K562 (cell line): ENCODE measurements around the gene SETDB1. TPM values are rescaled to one million over a fixed set of nuclear protein-coding genes. Genes with fewer than 3 reads are reported as not detected.

ENCODE experiments used
- ATF7 ChIP-seq: fragments of 450-650 bp; IDR thresholded peaks from 2 replicates; pipeline ENCODE4 v1.7.1; 2014; ENCODE audit warnings: mild to moderate bottlenecking, moderate library complexity
- CREB3L1 ChIP-seq: fragments of 450-650 bp; IDR thresholded peaks from 2 replicates; pipeline ENCODE4 v1.6.1; 2014; ENCODE audit warnings: low read depth, mild to moderate bottlenecking, moderate library complexity, borderline replicate concordance
- DIDO1 ChIP-seq: fragments of 450-650 bp; IDR thresholded peaks from 2 replicates; pipeline ENCODE4 v1.6.1; 2016; ENCODE audit warnings: low read depth, missing biosample characterization, missing genetic modification characterization
- FOXA1 ChIP-seq: fragments of 450-650 bp; IDR thresholded peaks from 2 replicates; pipeline ENCODE4 v1.6.1; 2016; ENCODE audit warnings: mild to moderate bottlenecking, borderline replicate concordance
- FOXK2 ChIP-seq, 2 experiments: fragments of 450-650 bp; IDR thresholded peaks in 1 of 2; conservative IDR thresholded peaks in 1 of 2; 2 replicates each; pipeline ENCODE4 v1.6.1; 2016; ENCODE audit warnings: low read depth in 2 of 2, mild to moderate bottlenecking in 1 of 2
- GABPB1 ChIP-seq: sonication (generic); formaldehyde crosslinking; IDR thresholded peaks from 2 replicates; pipeline ENCODE4 v1.8.0; 2022; ENCODE audit warnings: mild to moderate bottlenecking, missing genetic modification reagents
- GATAD2A ChIP-seq: fragments of 450-650 bp; IDR thresholded peaks from 2 replicates; pipeline ENCODE4 v1.6.1; 2017
- HDAC2 ChIP-seq: fragments of 450-650 bp; IDR thresholded peaks from 2 replicates; pipeline ENCODE4 v1.6.1; 2016; ENCODE audit warnings: mild to moderate bottlenecking
- JUN ChIP-seq, 2 experiments: sonication (generic) in 1 of 2; formaldehyde crosslinking in 1 of 2; IDR thresholded peaks; 2 replicates each; pipeline versions ENCODE4 v1.6.1 to v1.8.0; 2012 to 2022; ENCODE audit warnings: borderline replicate concordance in 2 of 2, mild to moderate bottlenecking in 2 of 2, improper control_type of control experiment in 1 of 2, low read depth in 1 of 2, low read length in 1 of 2, missing genetic modification reagents in 1 of 2
- KLF1 ChIP-seq: fragments of 450-650 bp; IDR thresholded peaks from 2 replicates; pipeline ENCODE4 v1.6.1; 2016; ENCODE audit warnings: missing genetic modification characterization, missing compliant biosample characterization
- NONO ChIP-seq, 2 experiments: fragments of 200-400 bp in 1 of 2; fragments of 450-650 bp in 1 of 2; formaldehyde crosslinking in 1 of 2; IDR thresholded peaks; 2 replicates each; pipeline ENCODE4 v1.6.1; 2017; ENCODE audit warnings: low read depth in 2 of 2, mild to moderate bottlenecking in 2 of 2, moderate library complexity in 2 of 2, low read length in 1 of 2
- PYGO2 ChIP-seq: fragments of 450-650 bp; IDR thresholded peaks from 2 replicates; pipeline ENCODE4 v1.6.1; 2016; ENCODE audit warnings: mild to moderate bottlenecking, missing genetic modification characterization, moderate library complexity, missing compliant biosample characterization
- SLC30A9 ChIP-seq: fragments of 250-450 bp; sonication (Bioruptor Pico); IDR thresholded peaks from 2 replicates; pipeline ENCODE4 v1.8.0; 2022; ENCODE audit warnings: mild to moderate bottlenecking, moderate library complexity
- SMARCC2 ChIP-seq: fragments of 450-650 bp; IDR thresholded peaks from 2 replicates; pipeline ENCODE4 v1.6.1; 2017; ENCODE audit warnings: antibody characterized with exemption, moderate library complexity, mild to moderate bottlenecking, low read depth
- SMARCE1 ChIP-seq: fragments of 450-650 bp; IDR thresholded peaks from 2 replicates; pipeline ENCODE4 v1.7.1; 2016; ENCODE audit warnings: mild to moderate bottlenecking
- SNRNP70 ChIP-seq: fragments of 200-400 bp; formaldehyde crosslinking; optimal IDR thresholded peaks from 2 replicates; pipeline ENCODE3; 2017; ENCODE audit warnings: low read depth, low read length
- SUPT5H ChIP-seq: fragments of 450-650 bp; IDR thresholded peaks from 2 replicates; pipeline ENCODE4 v1.6.1; 2016
- TAF9B ChIP-seq: fragments of 450-650 bp; IDR thresholded peaks from 2 replicates; pipeline ENCODE4 v1.6.1; 2018; ENCODE audit warnings: mild to moderate bottlenecking; ENCODE audit not compliant: partially characterized antibody
- ZBTB2 ChIP-seq: fragments of 450-650 bp; IDR thresholded peaks from 2 replicates; pipeline ENCODE4 v1.6.1; 2016; ENCODE audit warnings: antibody characterized with exemption
- ZBTB7A ChIP-seq: IDR thresholded peaks from 2 replicates; pipeline ENCODE4 v1.6.1; 2011; ENCODE audit warnings: low read depth, mild to moderate bottlenecking, low read length, moderate library complexity, borderline replicate concordance; ENCODE audit not compliant: control insufficient read depth
- ZNF174 ChIP-seq: fragments of 250-450 bp; sonication (Bioruptor Pico); IDR thresholded peaks from 2 replicates; pipeline ENCODE4 v1.4.0; 2020; ENCODE audit warnings: mild to moderate bottlenecking
- ZNF280B ChIP-seq: fragments of 250-450 bp; sonication (Bioruptor Pico); IDR thresholded peaks from 2 replicates; pipeline ENCODE4 v1.5.1; 2021; ENCODE audit warnings: mild to moderate bottlenecking
- ZNF586 ChIP-seq: fragments of 450-650 bp; formaldehyde crosslinking; conservative IDR thresholded peaks from 2 replicates; pipeline ENCODE4 v1.4.0; 2020; ENCODE audit warnings: mild to moderate bottlenecking, moderate library complexity
- ZNF655 ChIP-seq: fragments of 250-450 bp; sonication (Bioruptor Pico); IDR thresholded peaks from 2 replicates; pipeline ENCODE4 v1.5.0; 2021
- polyA plus RNA-seq, 8 experiments: library from polyadenylated mRNA; depleted of rRNA in 4 of 8; stranded (reverse) in 5 of 8; unstranded in 3 of 8; fragments of >200 nt; fragmentation: Nextera tagmentation in 2 of 8; fragmentation: Illumina TruSeq in 1 of 8; extraction: Ambion mirVana in 2 of 8; extraction: Trizol in 1 of 8; gene quantifications; 2 replicates each; pipeline versions ENCODE4 v1.2.1 to v1.2.3, GENCODE V29; 2011 to 2014; ENCODE audit warnings: inconsistent platforms in 1 of 8, missing spikeins in 1 of 8
- total RNA-seq, 7 experiments: library from RNA; depleted of rRNA in 6 of 7; stranded (reverse); fragments of >200 nt in 6 of 7; fragmentation: Illumina TruSeq in 2 of 7; extraction: Trizol in 2 of 7; gene quantifications; 2 replicates each; pipeline versions ENCODE4 v1.2.1 to v1.2.3, GENCODE V29; 2011 to 2021; ENCODE audit warnings: low replicate concordance in 1 of 7

The SETDB1 gene
- total and polyA plus RNA-seq, 9 of the 15 experiments (the other 6 are each of a cell fraction or from before 2014, with no cell fraction given), result 21.5 to 64.4 (median 42.0) TPM

- TF ChIP-seq SMARCC2, result no peak
- TF ChIP-seq CREB3L1, result no peak; the same call in 1 of the 2 replicates
- TF ChIP-seq GATAD2A, result peak; percentile 87; the same call in 1 of the 2 replicates
- no peak for TF ChIP-seq KLF1 (tag)
- no peak for TF ChIP-seq ZNF655 (CRISPR knock-in tag)
- TF ChIP-seq SLC30A9, result no peak
- peak; percentile 74 for TF ChIP-seq HDAC2
- TF ChIP-seq DIDO1 (tag), result peak; percentile 84
- peak; percentile 43; the same call in 1 of the 2 replicates for TF ChIP-seq JUN (IDR thresholded peaks at IDR 0.05; ENCODE audit: borderline replicate concordance, low read depth, low read length)
- TF ChIP-seq JUN (CRISPR knock-in tag; IDR thresholded peaks at IDR 0.05; ENCODE audit: borderline replicate concordance), result no peak
- peak; percentile 58 for TF ChIP-seq SMARCE1
- TF ChIP-seq ATF7, result peak; percentile 80
- TF ChIP-seq TAF9B, result peak; percentile 63
- TF ChIP-seq FOXA1, result no peak
- TF ChIP-seq ZNF586 (CRISPR knock-in tag), result no peak
- TF ChIP-seq SNRNP70, result no peak
- TF ChIP-seq NONO (IDR thresholded peaks at IDR 0.05; ENCODE audit: low read depth in 2 of 2, low read length in 1 of 2), result peak in 1 of 2 experiments; percentile 35; a peak in 1 of 4 replicates
- TF ChIP-seq ZNF280B (CRISPR knock-in tag), result no peak
- peak in 1 of 2 experiments; percentile 70; a peak in 3 of 4 replicates for TF ChIP-seq FOXK2 (conservative IDR thresholded peaks at IDR 0.05 in 1 of 2, IDR thresholded peaks at IDR 0.05 in 1 of 2; ENCODE audit: low read depth in 2 of 2)
- TF ChIP-seq ZNF174 (CRISPR knock-in tag), result no peak
- TF ChIP-seq SUPT5H, result peak; percentile 81
- TF ChIP-seq GABPB1 (CRISPR knock-in tag), result peak; percentile 85
- peak; percentile 74 for TF ChIP-seq ZBTB2
- TF ChIP-seq PYGO2 (tag), result no peak
- peak; percentile 94 for TF ChIP-seq ZBTB7A
Measured at GRCh38 chr1:150926097-150926741, at the start of gene SETDB1 (continued).
